Nephron progenitor cell (in vitro differentiated cells): ENCODE data around the gene NTSR2.

ENCODE experiments used
- DNase-seq: peaks from one replicate; pipeline ENCODE4 v3.0.0; 2021
- H3K27ac Mint-ChIP-seq: 2 replicates; pipeline ENCODE4 v1.8.0; 2021; ENCODE audit warnings: mild to moderate bottlenecking, moderate library complexity, mixed read lengths
- H3K27me3 Mint-ChIP-seq: 2 replicates; pipeline ENCODE4 v1.8.0; 2021; ENCODE audit warnings: mild to moderate bottlenecking, low read depth, mixed read lengths; ENCODE audit not compliant: poor library complexity
- H3K36me3 Mint-ChIP-seq: 2 replicates; pipeline ENCODE4 v1.8.0; 2021; ENCODE audit warnings: low read depth, mixed read lengths
- H3K4me1 Mint-ChIP-seq: 2 replicates; pipeline ENCODE4 v1.8.0; 2021; ENCODE audit warnings: mixed read lengths
- H3K4me3 Mint-ChIP-seq: 2 replicates; pipeline ENCODE4 v1.8.0; 2021; ENCODE audit warnings: mild to moderate bottlenecking, moderate library complexity, mixed read lengths
- H3K9me3 Mint-ChIP-seq: 2 replicates; pipeline ENCODE4 v1.8.0; 2021; ENCODE audit warnings: mild to moderate bottlenecking, moderate library complexity, mixed read lengths
- CTCF ChIP-seq: fragments of 200-600 bp; sonication (generic); IDR thresholded peaks from 2 replicates; pipeline ENCODE4 v1.5.0; 2021; ENCODE audit warnings: antibody characterized with exemption

NTSR2 gene

GRCh38 chr2:11659851-11660250 lies 10.1 kb downstream of the NTSR2 start:
- Mint-ChIP-seq H3K4me3 (no peak overlapping the region), H3K4me1 (peaks cover 5% of the 10 kb centered on the region), H3K9me3 (peaks cover 26% of the 10 kb centered on the region), H3K36me3 (no peaks in the 10 kb centered on the region), H3K27me3 (peaks cover 30% of the 10 kb centered on the region), H3K27ac (no peak overlapping the region)
- TF ChIP-seq CTCF: no peak
- DNase-seq: no peak

GRCh38 chr2:11659115-11659475 lies 10.9 kb downstream of the NTSR2 start:
- no peak overlapping the region for H3K27ac Mint-ChIP-seq
- no peak for DNase-seq
- peaks cover 5% of the 10 kb centered on the region for H3K4me1 Mint-ChIP-seq
- H3K36me3 Mint-ChIP-seq: no peaks in the 10 kb centered on the region
- H3K4me3 Mint-ChIP-seq: no peak overlapping the region
- H3K27me3 Mint-ChIP-seq: peaks cover 29% of the 10 kb centered on the region
- TF ChIP-seq CTCF: no peak
- peaks cover 26% of the 10 kb centered on the region for H3K9me3 Mint-ChIP-seq

GRCh38 chr2:11658208-11659114 lies 11.5 kb downstream of the NTSR2 start:
- no peak for TF ChIP-seq CTCF
- H3K4me3 Mint-ChIP-seq: no peak overlapping the region
- peaks cover 23% of the 10 kb centered on the region for H3K27me3 Mint-ChIP-seq
- H3K27ac Mint-ChIP-seq: peak overlapping the region; percentile 64
- DNase-seq: no peak
- peaks cover 5% of the 10 kb centered on the region for H3K4me1 Mint-ChIP-seq
- peaks cover 23% of the 10 kb centered on the region for H3K9me3 Mint-ChIP-seq
- no peaks in the 10 kb centered on the region for H3K36me3 Mint-ChIP-seq

- TF ChIP-seq CTCF: no peak
- H3K27me3 Mint-ChIP-seq: peaks cover 20% of the 10 kb centered on the region
- H3K4me3 Mint-ChIP-seq: no peak overlapping the region
- peaks cover 15% of the 10 kb centered on the region for H3K9me3 Mint-ChIP-seq
- H3K36me3 Mint-ChIP-seq: no peaks in the 10 kb centered on the region
- peaks cover 5% of the 10 kb centered on the region for H3K4me1 Mint-ChIP-seq
- H3K27ac Mint-ChIP-seq: no peak overlapping the region
- DNase-seq: no peak
These were observed 12.3 kb downstream of the NTSR2 start for GRCh38 chr2:11657646-11658045.

GRCh38 chr2:11657195-11657594 lies 12.8 kb downstream of the NTSR2 start:
- TF ChIP-seq CTCF: no peak
- Mint-ChIP-seq H3K27ac (no peak overlapping the region), H3K36me3 (no peaks in the 10 kb centered on the region), H3K4me1 (peaks cover 5% of the 10 kb centered on the region), H3K27me3 (peaks cover 20% of the 10 kb centered on the region), H3K4me3 (no peak overlapping the region), H3K9me3 (peaks cover 11% of the 10 kb centered on the region)
- DNase-seq: no peak

- no peak for DNase-seq
- Mint-ChIP-seq H3K4me1 (peaks cover 5% of the 10 kb centered on the region), H3K27ac (no peak overlapping the region)
These were observed 13.3 kb downstream of the NTSR2 start for GRCh38 chr2:11656671-11657101.

More at GRCh38 chr2:11656671-11657101, 13.3 kb downstream of the NTSR2 start:
- no peak overlapping the region for H3K4me3 Mint-ChIP-seq
- H3K9me3 Mint-ChIP-seq: peaks cover 6% of the 10 kb centered on the region
- H3K27me3 Mint-ChIP-seq: peaks cover 20% of the 10 kb centered on the region
- H3K36me3 Mint-ChIP-seq: no peaks in the 10 kb centered on the region
- TF ChIP-seq CTCF: no peak
